ENCODE data around the gene SRRM3.
A peak's percentile ranks its signal among the peaks of the same experiment; 100 is the strongest.
"Not testable (repeated sequence)": the region's sequence is repeated elsewhere in the genome, so short reads cannot be mapped to it uniquely, and the experiment has no call there.

Gene SRRM3

DNA sequence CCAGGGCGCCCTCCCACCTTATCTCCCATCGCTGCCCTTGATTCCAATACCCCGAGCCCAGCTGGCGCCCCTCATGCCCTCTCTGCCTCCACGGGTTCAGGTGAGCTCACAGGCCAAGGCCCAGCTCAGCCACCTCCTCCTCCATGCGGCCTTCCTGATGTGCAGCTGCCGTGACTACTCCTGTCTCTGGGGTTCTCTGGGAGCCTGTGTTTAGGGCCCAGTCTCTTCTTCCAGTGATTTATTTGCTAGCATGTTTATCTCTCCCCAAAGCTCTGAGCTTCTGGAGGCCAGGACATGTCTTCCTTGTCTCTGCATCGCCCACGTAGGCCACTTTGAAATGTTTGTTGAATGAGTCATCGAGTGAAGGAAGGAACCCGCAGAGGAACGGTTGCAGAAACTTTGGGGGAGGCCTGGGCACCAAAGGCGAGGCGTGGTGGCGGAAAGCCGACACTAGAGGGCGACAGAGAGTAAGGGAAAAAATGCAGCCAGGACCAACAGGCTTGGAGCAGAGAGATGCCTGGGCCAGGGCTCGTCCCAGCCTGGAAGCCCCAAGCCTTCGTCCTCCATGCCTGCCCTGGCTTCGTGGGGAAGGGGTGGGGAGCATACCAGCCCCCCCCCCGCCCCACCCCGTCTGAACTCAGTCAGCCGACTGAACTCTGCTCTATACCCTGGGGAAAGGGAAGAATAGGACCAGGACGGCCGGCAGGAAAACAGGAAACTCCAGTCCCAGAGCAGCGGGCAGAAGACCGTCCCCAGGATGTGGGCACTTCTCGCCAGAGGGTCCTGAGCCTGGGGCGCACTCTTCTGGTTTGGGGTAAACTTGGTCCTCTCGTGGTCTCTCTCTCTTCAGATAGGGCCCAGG is 89.9 kb downstream of the SRRM3 start:
- peak; percentile 73 for DNase-seq (ENCODE audit: low read depth)

DNA sequence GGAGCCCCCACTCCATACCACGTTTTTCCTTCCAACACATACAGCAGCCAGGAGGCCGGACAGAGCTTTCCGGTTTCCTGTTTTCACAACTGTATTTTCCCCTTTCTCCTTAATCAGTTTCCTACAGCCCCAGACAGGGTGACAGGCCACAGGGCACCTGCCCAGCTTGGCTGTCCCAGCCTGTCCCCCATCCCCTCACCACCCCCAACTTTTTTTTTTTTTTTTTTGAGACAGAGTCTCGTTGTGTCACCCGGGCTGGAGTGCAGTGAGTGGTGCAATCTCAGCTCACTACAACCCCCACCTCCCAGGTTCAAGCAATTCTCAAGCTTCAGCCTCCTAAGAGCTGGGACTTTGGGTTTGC is 90.5 kb downstream of the SRRM3 start:
- no peak for DNase-seq (ENCODE audit: low read depth)

DNA sequence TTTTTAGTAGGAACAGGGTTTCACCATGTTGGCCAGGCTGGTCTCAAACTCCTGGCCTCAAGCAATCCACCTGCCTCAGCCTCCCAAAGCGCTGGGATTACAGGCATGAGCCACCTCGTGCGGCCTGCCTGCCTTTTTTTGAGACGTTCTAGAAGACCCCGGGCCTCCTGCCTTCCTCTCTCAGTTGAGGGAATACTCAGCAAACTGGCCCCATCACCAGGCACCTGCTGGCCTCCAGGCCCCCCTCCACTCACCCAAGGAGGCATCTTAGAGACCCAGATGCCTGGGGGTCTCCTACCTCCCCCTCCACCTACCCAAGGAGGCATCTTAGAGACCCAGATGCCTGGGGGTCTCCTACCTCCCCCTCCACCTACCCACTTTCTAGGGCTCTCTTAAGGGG is 91.2 kb downstream of the SRRM3 start:
- DNase-seq (ENCODE audit: low read depth), result not testable (repeated sequence)

DNA sequence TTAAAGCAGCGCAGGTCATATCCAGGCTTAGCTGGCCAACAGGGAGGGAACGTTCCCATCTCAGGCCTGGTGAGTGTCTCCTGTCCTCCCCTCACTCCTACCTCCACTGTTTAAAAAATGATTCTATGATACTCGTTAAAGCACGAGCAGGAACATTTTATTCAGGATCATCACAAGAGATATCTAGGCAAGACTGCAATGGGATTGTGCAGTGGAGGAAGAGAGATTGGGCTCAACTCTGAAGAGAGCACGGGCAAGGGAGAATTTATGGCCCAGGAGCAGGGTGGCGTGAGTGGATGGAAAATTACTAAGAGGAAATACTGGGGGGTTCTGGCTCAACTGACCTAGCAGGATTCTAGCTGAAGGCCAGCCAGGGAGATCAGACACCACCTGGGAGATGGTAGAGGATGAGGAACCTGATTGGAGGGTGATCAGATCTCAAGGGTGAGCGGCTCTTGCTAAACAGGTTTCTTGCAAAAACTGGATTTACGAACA is 91.8 kb downstream of the SRRM3 start:
- DNase-seq (ENCODE audit: low read depth), result no peak

DNA sequence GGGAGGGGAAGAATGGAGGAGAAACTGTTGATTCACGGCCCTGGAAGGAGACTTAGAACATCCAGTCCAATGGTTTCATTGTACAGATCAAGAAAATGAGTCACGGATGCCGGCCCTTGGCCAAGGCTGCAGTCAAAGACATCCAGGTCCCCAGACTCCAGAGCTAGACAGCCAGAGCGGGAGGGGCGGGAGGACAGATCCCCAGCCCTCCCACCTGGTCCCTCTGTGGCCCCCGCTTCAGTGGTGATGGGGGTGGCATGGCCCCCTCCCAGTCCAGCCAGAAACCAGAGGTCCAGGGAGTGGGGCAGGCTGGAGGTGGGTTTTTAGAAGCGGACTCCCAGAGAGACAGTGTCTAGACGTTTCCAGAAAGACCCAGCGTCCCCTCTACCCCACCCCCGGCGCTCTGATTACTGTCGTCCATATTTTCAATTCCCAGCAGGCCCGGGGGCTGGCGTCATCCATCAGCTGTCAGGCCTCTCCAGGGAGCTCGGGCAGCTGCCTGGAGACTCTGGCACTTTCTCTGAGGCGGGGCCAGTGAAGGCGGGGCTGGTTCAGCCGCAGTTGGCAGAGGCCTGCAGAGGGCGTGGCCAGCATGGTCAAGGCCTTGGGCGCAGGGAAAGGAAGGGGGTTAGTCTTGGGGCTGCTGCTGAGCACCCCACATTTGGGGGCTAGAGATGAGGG is 92.8 kb downstream of the SRRM3 start:
- no peak for DNase-seq (ENCODE audit: low read depth)

DNA sequence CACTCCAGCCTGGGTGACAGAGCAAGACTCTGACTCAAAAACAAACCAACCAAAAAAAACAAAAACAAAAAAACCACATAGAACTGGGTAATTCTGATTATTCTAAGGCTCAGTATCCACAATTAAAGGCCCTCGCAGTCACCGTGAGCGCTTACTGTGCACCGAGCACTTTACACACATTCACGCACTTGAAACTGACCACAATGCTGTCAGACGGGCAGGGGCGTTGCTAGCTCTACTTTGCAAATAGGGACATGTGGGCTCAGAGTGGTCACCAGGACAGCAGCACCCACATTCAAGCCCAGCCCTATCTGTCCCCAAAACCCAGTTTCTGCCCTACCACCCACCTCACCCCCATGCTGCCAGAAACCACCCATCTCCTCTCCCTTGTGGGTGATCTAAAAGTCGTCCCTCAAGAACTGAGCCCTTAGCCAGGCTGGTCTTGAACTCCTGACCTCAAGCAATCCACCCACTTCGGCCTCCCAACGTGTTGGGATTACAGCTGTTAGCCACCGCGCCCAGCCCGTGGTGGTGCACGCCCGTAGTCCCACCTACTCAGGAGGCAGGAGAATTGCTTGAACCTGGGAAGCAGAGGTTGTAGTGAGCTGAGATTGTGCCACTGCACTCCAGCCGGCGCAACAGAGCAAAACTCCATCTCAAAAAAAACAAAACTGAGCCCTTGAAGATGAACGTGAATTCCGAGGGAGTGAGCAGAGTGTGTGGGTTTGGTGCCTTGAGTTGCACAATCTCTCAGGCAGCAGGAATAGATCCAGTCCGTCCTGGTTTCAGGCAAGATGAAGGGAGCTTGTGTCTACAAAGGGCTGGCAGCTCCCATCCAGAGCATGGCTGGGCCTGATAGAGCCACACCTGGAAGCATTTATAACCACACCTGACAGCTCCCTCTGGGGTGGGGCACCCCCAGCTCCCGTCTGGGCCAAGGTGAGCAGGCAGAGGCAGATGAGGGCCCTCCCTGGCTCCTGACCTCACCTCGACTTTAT is 95.3 kb downstream of the SRRM3 start:
- no peak for DNase-seq (ENCODE audit: low read depth)

DNA sequence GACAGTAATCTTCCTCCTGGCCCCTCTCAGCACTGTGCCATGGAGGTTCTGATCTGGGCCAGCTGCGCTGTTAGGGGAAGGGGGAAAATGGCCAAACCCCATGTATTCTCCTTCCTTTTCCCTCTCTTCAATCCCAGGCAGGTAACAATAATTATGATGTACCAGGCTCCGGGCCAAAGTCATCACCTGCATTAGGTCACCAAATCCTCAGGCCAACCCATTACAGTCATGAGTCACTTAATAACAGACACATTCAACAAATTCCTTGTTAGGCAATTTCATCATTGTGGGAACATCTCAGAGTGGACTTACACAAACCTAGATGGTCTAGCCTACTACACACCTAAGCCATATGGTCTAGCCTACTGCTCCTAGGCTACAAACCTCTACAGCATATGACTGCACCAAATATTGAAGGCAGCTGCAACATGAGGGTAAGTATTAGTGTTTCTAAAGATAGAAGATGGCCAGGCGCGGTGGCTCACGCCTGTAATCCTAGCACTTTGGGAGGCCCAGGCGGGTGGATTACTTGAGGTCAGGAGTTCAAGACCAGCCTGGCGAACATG is 98.6 kb downstream of the SRRM3 start:
- no peak for DNase-seq (ENCODE audit: low read depth)

DNA sequence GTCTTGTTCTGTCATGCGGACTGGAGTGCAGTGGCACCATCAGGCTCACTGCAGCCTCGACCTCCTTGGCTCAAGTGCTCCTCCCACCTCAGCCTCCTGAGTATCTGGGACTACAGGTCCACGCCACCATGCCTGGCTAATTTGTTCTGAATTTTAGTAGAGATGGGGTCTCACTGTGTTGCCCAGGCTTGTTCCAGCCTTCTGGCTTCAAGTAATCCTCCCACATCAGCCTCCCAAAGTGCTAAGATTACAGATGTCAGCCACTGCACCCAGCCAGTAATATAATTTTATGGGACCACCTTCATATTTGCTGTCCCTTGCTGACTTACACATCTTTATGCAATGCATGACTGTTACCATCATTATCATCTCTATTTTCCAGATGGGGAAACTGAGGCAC is 99.3 kb downstream of the SRRM3 start:
- no peak for DNase-seq (ENCODE audit: low read depth)

DNA sequence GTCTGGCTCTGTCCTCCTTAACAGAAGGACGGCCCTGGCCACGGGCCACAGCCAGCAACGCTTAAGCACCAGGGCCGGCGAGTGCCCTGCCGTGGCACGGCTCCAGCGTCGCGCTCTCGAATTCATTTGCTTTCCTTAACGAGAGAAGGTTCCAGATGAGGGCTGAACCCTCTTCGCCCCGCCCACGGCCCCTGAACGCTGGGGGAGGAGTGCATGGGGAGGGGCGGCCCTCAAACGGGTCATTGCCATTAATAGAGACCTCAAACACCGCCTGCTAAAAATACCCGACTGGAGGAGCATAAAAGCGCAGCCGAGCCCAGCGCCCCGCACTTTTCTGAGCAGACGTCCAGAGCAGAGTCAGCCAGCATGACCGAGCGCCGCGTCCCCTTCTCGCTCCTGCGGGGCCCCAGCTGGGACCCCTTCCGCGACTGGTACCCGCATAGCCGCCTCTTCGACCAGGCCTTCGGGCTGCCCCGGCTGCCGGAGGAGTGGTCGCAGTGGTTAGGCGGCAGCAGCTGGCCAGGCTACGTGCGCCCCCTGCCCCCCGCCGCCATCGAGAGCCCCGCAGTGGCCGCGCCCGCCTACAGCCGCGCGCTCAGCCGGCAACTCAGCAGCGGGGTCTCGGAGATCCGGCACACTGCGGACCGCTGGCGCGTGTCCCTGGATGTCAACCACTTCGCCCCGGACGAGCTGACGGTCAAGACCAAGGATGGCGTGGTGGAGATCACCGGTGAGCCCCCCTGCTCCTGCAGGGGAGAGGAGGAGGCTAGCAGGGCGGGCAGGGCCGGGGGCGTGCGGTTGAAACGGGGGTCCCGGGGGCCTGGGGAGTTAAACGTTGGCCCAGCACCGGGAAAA is 100.9 kb downstream of the SRRM3 start, which contains the start of gene HSPB1:
HSPB1 (plus strand) TSS at position 327 of the 855 bp plus-strand sequence; CDS start at position 367, 40 bp downstream.
- peak; percentile 55 for DNase-seq (ENCODE audit: low read depth)

DNA sequence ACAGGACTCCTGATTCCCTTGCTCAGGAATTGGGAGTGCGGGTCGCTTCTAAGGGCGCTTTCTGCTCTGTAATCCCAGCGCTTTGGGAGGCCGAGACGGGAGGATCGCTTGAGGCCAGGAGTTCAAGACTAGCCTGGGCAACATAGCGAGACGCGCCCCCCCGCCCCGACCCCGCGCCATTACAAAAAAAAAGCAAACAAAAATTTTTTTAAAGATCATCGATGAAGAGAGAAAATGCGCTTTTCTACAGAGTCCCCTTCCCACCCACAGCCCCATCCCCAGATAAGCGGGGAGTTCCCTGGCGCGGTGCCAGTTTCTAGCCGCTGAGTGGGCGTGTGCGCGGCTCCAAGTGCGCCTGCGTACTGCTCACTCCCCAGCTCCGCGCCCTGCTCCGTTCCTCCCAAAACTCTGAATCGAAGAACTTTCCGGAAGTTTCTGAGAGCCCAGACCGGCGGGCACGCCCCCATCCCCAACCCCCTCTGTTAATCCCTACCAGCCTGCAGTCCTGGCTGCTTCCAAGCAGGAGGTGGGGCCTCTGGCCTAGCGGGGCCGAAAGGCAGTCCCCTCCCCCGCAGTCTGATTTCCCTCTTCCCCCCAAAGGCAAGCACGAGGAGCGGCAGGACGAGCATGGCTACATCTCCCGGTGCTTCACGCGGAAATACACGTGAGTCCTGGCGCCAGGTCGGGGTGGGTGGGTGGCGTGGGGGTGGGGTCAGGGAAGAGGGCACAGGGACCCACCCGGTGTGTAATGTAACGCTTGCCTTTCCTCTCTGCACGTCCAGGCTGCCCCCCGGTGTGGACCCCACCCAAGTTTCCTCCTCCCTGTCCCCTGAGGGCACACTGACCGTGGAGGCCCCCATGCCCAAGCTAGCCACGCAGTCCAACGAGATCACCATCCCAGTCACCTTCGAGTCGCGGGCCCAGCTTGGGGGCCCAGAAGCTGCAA is 101.8 kb downstream of the SRRM3 start:
- DNase-seq (ENCODE audit: low read depth), result peak; percentile 76

DNA sequence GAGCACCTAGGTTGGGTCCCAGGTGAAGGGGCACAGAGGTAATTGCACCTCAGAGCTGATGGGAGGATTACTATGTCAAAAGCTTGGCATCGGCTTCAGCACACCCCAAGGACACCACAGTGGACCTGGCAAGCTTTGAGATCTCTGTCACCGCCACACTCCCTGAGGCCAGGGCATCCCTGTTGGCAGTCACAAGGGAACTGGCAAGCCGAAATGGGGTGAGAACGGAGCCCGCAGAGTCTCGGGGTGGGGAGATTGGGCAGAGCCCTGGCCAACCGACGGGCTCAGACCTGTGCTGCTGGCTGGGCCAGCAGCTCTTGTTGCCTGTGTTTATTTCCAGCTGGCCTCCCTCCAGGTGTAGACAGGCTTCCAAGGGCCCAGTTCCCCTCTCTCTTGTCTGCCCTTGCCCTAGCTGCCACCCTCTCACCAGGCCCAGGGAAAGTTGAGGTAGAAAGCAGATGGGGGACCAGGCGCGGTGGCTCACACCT is 103.2 kb downstream of the SRRM3 start:
- DNase-seq (ENCODE audit: low read depth), result no peak

DNA sequence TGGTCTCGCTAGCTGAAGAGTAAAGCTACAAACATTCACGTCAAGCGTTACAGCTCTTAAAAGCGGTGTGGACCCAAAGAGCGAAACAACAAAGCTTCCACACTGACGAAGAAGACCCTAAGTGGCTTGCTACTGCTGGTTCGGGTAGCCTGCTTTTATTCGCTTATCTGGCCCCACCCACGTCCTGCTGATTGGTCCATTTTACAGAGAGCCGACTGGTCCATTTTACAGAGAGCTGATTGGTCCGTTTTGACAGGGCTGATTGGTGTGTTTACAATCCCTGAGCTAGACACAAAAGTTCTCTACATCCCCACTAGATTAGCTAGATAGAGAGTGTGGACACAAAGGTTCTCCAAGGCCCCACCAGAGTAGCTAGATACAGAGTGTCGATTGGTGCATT is 107.2 kb downstream of the SRRM3 start:
- DNase-seq (ENCODE audit: low read depth), result not testable (repeated sequence)

DNA sequence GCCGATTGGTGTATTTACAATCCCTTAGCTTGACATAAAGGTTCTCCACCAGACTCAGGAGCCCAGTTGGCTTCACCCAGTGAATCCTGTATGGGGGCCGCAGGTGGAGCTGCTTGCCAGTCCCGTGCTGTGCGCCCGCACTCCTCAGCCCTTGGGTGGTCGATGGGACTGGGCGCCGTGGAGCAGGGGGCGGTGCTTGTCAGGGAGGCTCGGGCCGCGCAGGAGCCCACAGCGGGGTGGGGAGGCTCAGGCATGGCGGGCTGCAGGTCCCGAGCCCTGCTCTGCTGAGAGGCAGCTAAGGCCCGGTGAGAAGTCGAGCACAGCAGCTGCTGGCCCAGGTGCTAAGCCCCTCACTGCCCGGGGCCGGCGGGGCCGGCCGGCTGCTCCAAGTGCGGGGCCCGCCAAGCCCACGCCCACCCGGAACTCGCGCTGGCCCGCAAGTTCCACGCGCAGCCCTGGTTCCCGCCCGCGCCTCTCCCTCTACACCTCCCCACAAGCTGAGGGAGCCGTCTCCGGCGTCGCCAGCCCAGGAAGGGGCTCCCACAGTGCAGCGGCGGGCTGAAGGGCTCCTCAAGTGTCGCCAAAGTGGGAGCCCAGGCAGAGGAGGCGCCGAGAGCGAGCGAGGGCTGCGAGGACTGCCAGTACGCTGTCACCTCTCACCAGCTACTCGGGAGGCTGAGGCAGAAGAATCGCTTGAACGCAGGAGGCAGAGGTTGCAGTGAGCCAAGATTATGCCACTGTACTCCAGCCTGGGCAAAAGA is 107.8 kb downstream of the SRRM3 start:
- not testable (repeated sequence) for DNase-seq (ENCODE audit: low read depth)

DNA sequence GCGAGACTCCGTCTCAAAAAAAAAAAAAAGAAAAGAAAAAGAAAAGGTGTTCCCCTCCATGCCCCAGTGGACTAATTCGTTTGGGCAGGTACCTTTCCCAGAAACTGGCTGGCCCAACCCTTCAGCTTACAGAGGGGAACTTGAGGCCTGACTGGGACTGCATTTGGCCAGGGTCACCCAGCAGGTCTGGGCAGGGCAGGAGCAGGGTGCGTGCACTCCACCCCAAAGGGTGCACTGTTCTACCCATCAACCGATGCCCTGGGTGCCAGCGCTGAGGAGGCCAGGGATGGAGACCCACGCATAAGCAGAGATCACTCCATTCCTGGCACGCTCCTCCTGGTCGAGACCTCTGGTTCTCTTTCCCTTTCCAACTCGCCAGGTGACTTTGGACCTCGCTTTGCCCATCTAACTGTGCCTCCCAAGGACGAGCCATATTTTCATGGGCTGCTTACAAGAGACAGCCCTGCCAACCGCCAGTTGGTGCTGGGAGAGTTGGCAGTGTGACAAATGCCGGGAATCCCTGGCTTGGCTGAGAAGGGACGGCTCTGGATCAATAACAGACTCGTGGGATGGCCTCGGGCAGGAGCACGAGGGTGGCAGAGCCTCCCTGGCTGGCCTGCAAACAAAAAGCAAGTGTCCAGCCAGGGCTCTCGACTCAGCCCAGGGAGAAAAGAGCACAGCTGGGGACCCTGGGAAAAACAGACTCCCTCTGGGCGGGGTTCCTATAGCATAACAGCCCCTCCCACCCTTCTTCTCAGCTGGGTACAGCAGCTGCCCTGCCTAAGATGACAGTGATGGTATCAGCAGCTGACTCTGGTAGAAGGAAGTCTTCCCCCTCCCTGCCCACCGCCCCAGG is 108.6 kb downstream of the SRRM3 start:
- no peak for DNase-seq (ENCODE audit: low read depth)

DNA sequence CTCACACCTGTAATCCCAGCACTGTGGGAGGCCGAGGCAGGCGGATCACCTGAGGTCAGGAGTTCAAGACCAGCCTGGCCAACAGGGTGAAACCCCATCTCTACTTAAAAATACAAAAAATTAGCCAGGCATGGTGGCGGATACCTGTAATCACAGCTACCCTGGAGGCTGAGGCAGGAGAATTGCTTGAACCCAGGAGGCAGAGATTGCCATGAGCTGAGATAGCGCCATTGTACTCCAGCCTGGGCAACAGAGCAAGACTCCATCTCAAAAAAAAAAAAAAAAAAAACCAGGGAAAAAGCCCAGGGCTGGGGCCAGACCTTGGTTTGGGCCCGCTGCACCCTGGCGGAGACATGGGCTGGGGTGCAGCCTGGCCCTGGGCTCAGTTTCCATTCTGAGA is 110.1 kb downstream of the SRRM3 start:
- not testable (repeated sequence) for DNase-seq (ENCODE audit: low read depth)

DNA sequence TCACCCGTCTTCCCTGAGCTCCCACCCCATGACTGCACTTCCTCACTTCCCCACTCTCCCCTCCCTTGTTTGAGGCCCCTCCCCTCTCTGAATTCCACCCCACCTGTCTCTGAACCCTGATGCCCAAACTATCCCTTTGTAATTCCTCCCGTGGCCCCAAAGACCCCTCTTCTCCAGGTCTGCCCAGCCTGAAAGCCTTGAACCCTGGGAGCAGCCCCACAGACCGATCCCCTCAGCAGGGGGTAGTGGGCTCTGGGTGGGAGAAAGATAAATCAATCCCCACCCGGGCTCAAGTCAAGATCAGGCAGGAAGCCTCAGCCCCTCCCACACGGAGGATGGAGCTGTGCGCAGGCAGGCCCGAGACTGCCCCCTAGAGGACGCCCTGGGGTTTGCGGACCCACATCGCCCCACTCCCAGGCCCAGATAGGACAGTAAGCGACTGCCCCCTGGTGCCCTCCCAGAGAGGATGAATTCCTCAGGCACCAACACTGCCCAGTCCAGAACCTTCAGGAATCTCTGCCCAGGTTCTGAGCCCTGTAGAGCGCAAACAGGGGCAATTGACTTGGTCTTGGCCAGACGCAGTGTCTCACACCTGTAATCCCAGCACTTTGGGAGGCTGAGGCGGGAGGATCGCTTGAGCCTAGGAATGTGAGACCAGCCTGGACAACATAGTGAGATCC is 112.5 kb downstream of the SRRM3 start:
- DNase-seq (ENCODE audit: low read depth), result peak; percentile 93

DNA sequence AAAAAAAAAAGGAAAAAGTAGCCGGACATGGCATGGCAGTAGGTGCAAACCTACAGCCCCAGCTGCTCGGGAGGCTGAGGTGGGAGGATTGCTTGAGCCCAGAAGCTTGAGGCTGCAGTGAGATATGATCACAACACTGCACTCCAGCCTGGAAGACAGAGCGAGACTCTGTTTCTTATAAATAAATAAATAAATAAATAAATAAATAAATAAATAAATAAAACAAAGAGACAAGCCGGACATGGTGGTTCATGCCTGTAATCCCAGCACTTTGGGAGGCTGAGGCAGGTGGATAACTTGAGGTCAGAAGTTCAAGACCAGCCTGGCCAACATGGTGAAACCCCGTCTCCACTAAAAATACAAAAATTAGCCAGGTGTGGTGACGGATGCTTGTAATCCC is 113.0 kb downstream of the SRRM3 start:
- not testable (repeated sequence) for DNase-seq (ENCODE audit: low read depth)

All from T follicular helper cell (primary cell).